DOHH2 (cell line): ENCODE measurements around the gene UBE2E1.

ENCODE experiments used
- H3F3A ChIP-seq: fragments of 200-600 bp; sonication (generic), shearing (Covaris generic); 2 replicates; pipeline ENCODE4 v1.6.0; 2016; ENCODE audit warnings: antibody characterized with exemption, mild to moderate bottlenecking; ENCODE audit not compliant: control insufficient read depth, insufficient read depth
- H3K27ac ChIP-seq: fragments of 200-600 bp; sonication (generic); 2 replicates; pipeline ENCODE4 v1.5.1; 2014; ENCODE audit warnings: low read depth, mild to moderate bottlenecking, low read length, moderate library complexity
- H3K27me3 ChIP-seq: fragments of 200-600 bp; sonication (generic); 2 replicates; pipeline ENCODE4 v1.6.1; 2014; ENCODE audit warnings: mild to moderate bottlenecking, low read length, mixed read lengths; ENCODE audit not compliant: control insufficient read depth
- H3K36me3 ChIP-seq: fragments of 200-600 bp; sonication (generic); 2 replicates; pipeline ENCODE4 v1.6.1; 2014; ENCODE audit warnings: mild to moderate bottlenecking, low read length, moderate library complexity, mixed read lengths; ENCODE audit not compliant: control insufficient read depth
- H3K4me1 ChIP-seq: fragments of 200-600 bp; sonication (generic); 2 replicates; pipeline ENCODE4 v1.6.1; 2014; ENCODE audit warnings: mild to moderate bottlenecking, low read length, mixed read lengths; ENCODE audit not compliant: control insufficient read depth
- H3K4me2 ChIP-seq: fragments of 200-600 bp; sonication (generic); 2 replicates; pipeline ENCODE4 v1.6.0; 2014; ENCODE audit warnings: mild to moderate bottlenecking, low read length, moderate library complexity
- H3K4me3 ChIP-seq: fragments of 200-600 bp; sonication (generic); 2 replicates; pipeline ENCODE4 v1.5.1; 2014; ENCODE audit warnings: mild to moderate bottlenecking, low read length, mixed read lengths
- H3K79me2 ChIP-seq: fragments of 200-600 bp; sonication (generic); 2 replicates; pipeline ENCODE4 v1.6.1; 2014; ENCODE audit warnings: mild to moderate bottlenecking, low read length, mixed read lengths; ENCODE audit not compliant: control insufficient read depth
- H3K9me2 ChIP-seq: fragments of 200-600 bp; sonication (generic); replicated peaks from 2 replicates; pipeline ENCODE4 v1.6.1; 2014; ENCODE audit warnings: mild to moderate bottlenecking, low read length, mixed read lengths; ENCODE audit not compliant: control insufficient read depth
- H3K9me3 ChIP-seq: fragments of 200-600 bp; sonication (generic); 2 replicates; pipeline ENCODE4 v1.6.1; 2014; ENCODE audit warnings: antibody characterized with exemption, low read length, mixed read lengths; ENCODE audit not compliant: control insufficient read depth, insufficient read depth
- H4K20me1 ChIP-seq: fragments of 200-600 bp; sonication (generic); 2 replicates; pipeline ENCODE4 v1.6.0; 2014; ENCODE audit warnings: low read depth, mild to moderate bottlenecking, antibody characterized with exemption, low read length, moderate library complexity; ENCODE audit not compliant: control insufficient read depth, insufficient read depth
- CTCF ChIP-seq: fragments of 200-600 bp; sonication (generic); IDR thresholded peaks from one replicate; pipeline ENCODE4 v1.5.1; 2014; ENCODE audit warnings: antibody characterized with exemption, mild to moderate bottlenecking, low read depth, low read length; ENCODE audit not compliant: poor library complexity, severe bottlenecking
- EZH2phosphoT487 ChIP-seq: fragments of 200-600 bp; sonication (generic); IDR thresholded peaks from 2 replicates; pipeline ENCODE4 v1.6.1; 2017; ENCODE audit warnings: borderline replicate concordance, mild to moderate bottlenecking, antibody characterized with exemption, low read length, moderate library complexity, mixed read lengths

Gene UBE2E1

GRCh38 chr3:23920151-23920655 lies 114.4 kb downstream of the UBE2E1 start:
- peaks cover 35% of the 10 kb centered on the region for H3K79me2 ChIP-seq
- peaks cover 27% of the 10 kb centered on the region for H3K4me1 ChIP-seq
- peaks cover 45% of the 10 kb centered on the region for H3K36me3 ChIP-seq
- peak overlapping the region; percentile 11; the same call in 1 of the 2 replicates for H3K27ac ChIP-seq
- H3F3A ChIP-seq = peaks cover 53% of the 10 kb centered on the region
- no peaks in the 10 kb centered on the region for H3K9me2 ChIP-seq
- no peak for TF ChIP-seq CTCF
- no peak for TF ChIP-seq EZH2phosphoT487
- H3K4me2 ChIP-seq = peak overlapping the region; percentile 92
- peak overlapping the region; percentile 21; the same call in 1 of the 2 replicates for H3K4me3 ChIP-seq
- no peaks in the 10 kb centered on the region for H3K9me3 ChIP-seq
- H3K27me3 ChIP-seq = no peaks in the 10 kb centered on the region
- peaks cover 14% of the 10 kb centered on the region for H4K20me1 ChIP-seq

- Histone ChIP-seq H3K9me3 (no peaks in the 10 kb centered on the region), H3K9me2 (no peaks in the 10 kb centered on the region), H3K27ac (no peak overlapping the region), H3K4me3 (no peak overlapping the region), H3K36me3 (peaks cover 45% of the 10 kb centered on the region), H3F3A (peaks cover 53% of the 10 kb centered on the region), H3K4me2 (no peak overlapping the region), H3K4me1 (peaks cover 18% of the 10 kb centered on the region), H4K20me1 (peaks cover 14% of the 10 kb centered on the region), H3K79me2 (peaks cover 26% of the 10 kb centered on the region), H3K27me3 (no peaks in the 10 kb centered on the region)
- no peak for TF ChIP-seq EZH2phosphoT487
- no peak for TF ChIP-seq CTCF
Measured at GRCh38 chr3:23921052-23921511, 115.3 kb downstream of the UBE2E1 start.

- Histone ChIP-seq H3K4me3 (no peak overlapping the region), H3K4me2 (no peak overlapping the region), H3K27ac (no peak overlapping the region), H3F3A (peaks cover 45% of the 10 kb centered on the region), H3K4me1 (peaks cover 8% of the 10 kb centered on the region), H3K36me3 (peaks cover 27% of the 10 kb centered on the region), H3K79me2 (peaks cover 3% of the 10 kb centered on the region), H3K9me3 (no peaks in the 10 kb centered on the region), H4K20me1 (peaks cover 3% of the 10 kb centered on the region; the same call in 1 of the 2 replicates), H3K27me3 (no peaks in the 10 kb centered on the region), H3K9me2 (no peaks in the 10 kb centered on the region)
- TF ChIP-seq EZH2phosphoT487 (no peak), CTCF (no peak)
Measured at GRCh38 chr3:23923786-23924185, 118.0 kb downstream of the UBE2E1 start.
